Progenitor cell of endocrine pancreas (in vitro differentiated cells): ENCODE measurements around the gene GRHPR. TPM values are rescaled to one million over a fixed set of nuclear protein-coding genes. Genes with fewer than 3 reads are reported as not detected.

Source experiments
- DNase-seq: peaks from one replicate; pipeline ENCODE4 v3.0.0; 2021; ENCODE audit warnings: low spot score; ENCODE audit not compliant: unreplicated experiment
- H3K27ac Mint-ChIP-seq: 2 replicates; pipeline ENCODE4 v1.8.0; 2021; ENCODE audit warnings: mild to moderate bottlenecking, moderate library complexity, mixed read lengths
- H3K27me3 Mint-ChIP-seq: 2 replicates; pipeline ENCODE4 v1.8.0; 2021; ENCODE audit warnings: mixed read lengths
- H3K36me3 Mint-ChIP-seq: 2 replicates; pipeline ENCODE4 v1.8.0; 2022; ENCODE audit warnings: mixed read lengths; ENCODE audit not compliant: insufficient read depth
- H3K4me1 Mint-ChIP-seq: 2 replicates; pipeline ENCODE4 v1.8.0; 2021; ENCODE audit warnings: low read depth, mixed read lengths
- H3K4me3 Mint-ChIP-seq: 2 replicates; pipeline ENCODE4 v1.8.0; 2021; ENCODE audit warnings: low read depth, mild to moderate bottlenecking, moderate library complexity, mixed read lengths
- H3K9me3 Mint-ChIP-seq: 2 replicates; pipeline ENCODE4 v1.8.0; 2021; ENCODE audit warnings: low read depth, mixed read lengths
- CTCF ChIP-seq: fragments of 200-600 bp; sonication (generic); IDR thresholded peaks from one replicate; pipeline ENCODE4 v1.5.0; 2021; ENCODE audit warnings: antibody characterized with exemption, mild to moderate bottlenecking; ENCODE audit not compliant: unreplicated experiment
- total RNA-seq: library from RNA; stranded (reverse); gene quantifications from 2 replicates; pipeline ENCODE4 v1.2.1, GENCODE V29; 2021

The GRHPR gene
- total RNA-seq, 1 donor from 2014 or later: 98.0 TPM

GRCh38 chr9:37378613-37379004 is 43.9 kb upstream of the GRHPR start:
- DNase-seq: no peak
- no peaks in the 10 kb centered on the region for H3K4me1 Mint-ChIP-seq
- H3K4me3 Mint-ChIP-seq: no peak overlapping the region
- H3K36me3 Mint-ChIP-seq: no peaks in the 10 kb centered on the region
- no peak for TF ChIP-seq CTCF
- no peak overlapping the region for H3K27ac Mint-ChIP-seq
- H3K27me3 Mint-ChIP-seq: peaks cover 15% of the 10 kb centered on the region
- peaks cover 5% of the 10 kb centered on the region for H3K9me3 Mint-ChIP-seq

GRCh38 chr9:37379835-37380234 is 42.7 kb upstream of the GRHPR start:
- no peak overlapping the region for H3K4me3 Mint-ChIP-seq

GRCh38 chr9:37380570-37380969 is 41.9 kb upstream of the GRHPR start:
- DNase-seq: no peak
- Mint-ChIP-seq H3K9me3 (peaks cover 5% of the 10 kb centered on the region), H3K27me3 (peaks cover 11% of the 10 kb centered on the region), H3K36me3 (no peaks in the 10 kb centered on the region), H3K4me3 (no peak overlapping the region), H3K4me1 (no peaks in the 10 kb centered on the region), H3K27ac (no peak overlapping the region)
- no peak for TF ChIP-seq CTCF

More at GRCh38 chr9:37379835-37380234, 42.7 kb upstream of the GRHPR start:
- no peak for DNase-seq
- H3K27ac Mint-ChIP-seq: no peak overlapping the region
- no peak for TF ChIP-seq CTCF
- H3K36me3 Mint-ChIP-seq: no peaks in the 10 kb centered on the region
- no peaks in the 10 kb centered on the region for H3K4me1 Mint-ChIP-seq
- peaks cover 5% of the 10 kb centered on the region for H3K9me3 Mint-ChIP-seq
- peaks cover 11% of the 10 kb centered on the region for H3K27me3 Mint-ChIP-seq

- no peaks in the 10 kb centered on the region for H3K4me1 Mint-ChIP-seq
- peaks cover 5% of the 10 kb centered on the region for H3K9me3 Mint-ChIP-seq
- no peak overlapping the region for H3K4me3 Mint-ChIP-seq
- H3K27me3 Mint-ChIP-seq: peaks cover 11% of the 10 kb centered on the region
- DNase-seq: no peak
- no peaks in the 10 kb centered on the region for H3K36me3 Mint-ChIP-seq
- no peak for TF ChIP-seq CTCF
- H3K27ac Mint-ChIP-seq: no peak overlapping the region
These were observed 41.3 kb upstream of the GRHPR start for GRCh38 chr9:37381094-37381741.

- Mint-ChIP-seq H3K4me1 (no peaks in the 10 kb centered on the region), H3K9me3 (peaks cover 5% of the 10 kb centered on the region), H3K4me3 (no peak overlapping the region), H3K27ac (no peak overlapping the region), H3K27me3 (peaks cover 11% of the 10 kb centered on the region), H3K36me3 (no peaks in the 10 kb centered on the region)
- TF ChIP-seq CTCF: no peak
- DNase-seq: no peak
These were observed 40.1 kb upstream of the GRHPR start for GRCh38 chr9:37382161-37382981.
